HCT116 (cell line): ENCODE measurements around the gene PRKAR2A. TPM values are rescaled to one million over a fixed set of nuclear protein-coding genes. Genes with fewer than 3 reads are reported as not detected.
"Not testable (repeated sequence)": the region's sequence is repeated elsewhere in the genome, so short reads cannot be mapped to it uniquely, and the experiment has no call there.

Experiments
- ATAC-seq: fragments of 200-7000 bp; cut with Tn5 transposase; 2 replicates; pipeline ENCODE4 v1.9.1; 2020; ENCODE audit warnings: mild to moderate bottlenecking, moderate library complexity
- BruUV-seq: library from RNA; stranded (reverse); fragments of 400-500 nt; replicated peaks from 2 replicates; lab custom pipeline; 2021; lab: Mats Ljungman, UMichigan
- CTCF ChIA-PET: fragments of 300-600 bp; sonication (Branson Sonifier 250); formaldehyde crosslinking; loops from one replicate; lab custom pipeline; 2021; ENCODE audit warnings: antibody characterized with exemption; lab: Charles Lee
- POLR2A ChIA-PET: fragments of 300-600, 350-600 bp; sonication (Branson Sonifier 250); formaldehyde crosslinking; loops from one replicate; lab custom pipeline; 2021; ENCODE audit warnings: antibody characterized with exemption; lab: Charles Lee
- RAD21 ChIA-PET, 2 experiments: fragments of 300-600 bp; sonication (Branson Sonifier 250); formaldehyde crosslinking; loops; one replicate each; lab custom pipeline; 2023; ENCODE audit warnings: low total read pairs in 2 of 2; ENCODE audit not compliant: uncharacterized antibody in 2 of 2, unreplicated experiment in 2 of 2, low non-redundant PET in 1 of 2; lab: Charles Lee
- DNase-seq: peaks from one replicate; pipeline ENCODE4 v3.0.0-alpha.2; 2010; ENCODE audit warnings: low read depth, low spot score
- H2AFZ ChIP-seq: fragments of 200-600 bp; shearing (Covaris generic), sonication (generic); 2 replicates; pipeline ENCODE4 v1.6.1; 2017; ENCODE audit warnings: low read depth, mixed run types, mixed read lengths, antibody characterized with exemption, low read length; ENCODE audit not compliant: poor library complexity, severe bottlenecking
- H3K27ac ChIP-seq: 2 replicates; pipeline ENCODE4 v1.5.1; 2012; ENCODE audit warnings: low read depth, low read length
- H3K27me3 ChIP-seq: fragments of 200-600 bp; sonication (generic); 2 replicates; pipeline ENCODE4 v1.6.1; 2016; ENCODE audit warnings: mixed run types, low read length, mixed read lengths; ENCODE audit not compliant: insufficient read depth
- H3K36me3 ChIP-seq, 2 experiments: fragments of 200-500 bp in 1 of 2; fragments of 200-600 bp in 1 of 2; sonication (Bioruptor generic) in 1 of 2; sonication (generic) in 1 of 2; 2 replicates each; pipeline versions ENCODE4 v1.5.1 to v1.6.1; 2014 to 2016; ENCODE audit warnings: low read length in 2 of 2, inconsistent platforms in 1 of 2, mixed read lengths in 1 of 2, mixed run types in 1 of 2; ENCODE audit not compliant: insufficient read depth in 2 of 2, control insufficient read depth in 1 of 2
- H3K4me1 ChIP-seq, 2 experiments: fragments of 200-600 bp in 1 of 2; sonication (generic) in 1 of 2; 2 replicates each; pipeline versions ENCODE4 v1.5.1 to v1.6.1; 2012 to 2017; ENCODE audit warnings: low read length in 2 of 2, inconsistent platforms in 1 of 2, mild to moderate bottlenecking in 1 of 2, mixed read lengths in 1 of 2, mixed run types in 1 of 2, moderate library complexity in 1 of 2; ENCODE audit not compliant: insufficient read depth in 2 of 2, control insufficient read depth in 1 of 2
- H3K4me2 ChIP-seq: fragments of 200-600 bp; sonication (generic); 2 replicates; pipeline ENCODE4 v1.6.1; 2017; ENCODE audit warnings: mixed run types, low read length, mixed read lengths
- H3K4me3 ChIP-seq, 2 experiments: fragments of 200-600 bp in 1 of 2; sonication (generic) in 1 of 2; replicated peaks in 1 of 2; 2 replicates each; pipeline ENCODE4 v1.5.1; 2011 to 2016; ENCODE audit warnings: low read length in 2 of 2, control low read depth in 1 of 2, low read depth in 1 of 2, mild to moderate bottlenecking in 1 of 2, mixed read lengths in 1 of 2, mixed run types in 1 of 2
- H3K79me2 ChIP-seq: fragments of 200-600 bp; sonication (generic); 2 replicates; pipeline ENCODE4 v1.6.1; 2017; ENCODE audit warnings: mild to moderate bottlenecking, mixed run types, low read length, moderate library complexity, mixed read lengths; ENCODE audit not compliant: insufficient read depth
- H3K9ac ChIP-seq: fragments of 200-600 bp; sonication (generic); 2 replicates; pipeline ENCODE4 v1.6.1; 2016; ENCODE audit warnings: low read length, mixed read lengths
- H3K9me2 ChIP-seq: fragments of 200-600 bp; sonication (generic), shearing (Covaris generic); 2 replicates; pipeline ENCODE4 v1.6.1; 2017; ENCODE audit warnings: mixed run types, mild to moderate bottlenecking, moderate library complexity; ENCODE audit not compliant: insufficient read depth
- H3K9me3 ChIP-seq, 2 experiments: fragments of 200-500 bp in 1 of 2; fragments of 200-600 bp in 1 of 2; sonication (Bioruptor generic) in 1 of 2; sonication (generic) in 1 of 2; 2 replicates each; pipeline ENCODE4 v1.6.1; 2014 to 2017; ENCODE audit warnings: low read length in 2 of 2, mixed read lengths in 2 of 2, inconsistent platforms in 1 of 2, low read depth in 1 of 2, mild to moderate bottlenecking in 1 of 2, mixed run types in 1 of 2, moderate library complexity in 1 of 2; ENCODE audit not compliant: control insufficient read depth in 1 of 2, insufficient read depth in 1 of 2
- H4K20me1 ChIP-seq: fragments of 200-600 bp; sonication (generic), shearing (Covaris generic); 2 replicates; pipeline ENCODE4 v1.6.1; 2017; ENCODE audit warnings: mixed run types, mild to moderate bottlenecking, moderate library complexity; ENCODE audit not compliant: insufficient read depth
- POLR2AphosphoS5 ChIP-seq: IDR thresholded peaks from 2 replicates; pipeline ENCODE4 v1.6.1; 2011; ENCODE audit warnings: mild to moderate bottlenecking, low read depth, low read length, moderate library complexity
- SP1 ChIP-seq: IDR thresholded peaks from 2 replicates; pipeline ENCODE4 v1.6.1; 2012; ENCODE audit warnings: low read depth
- TCF7L2 ChIP-seq: IDR thresholded peaks from 2 replicates; pipeline ENCODE4 v1.7.0; 2011; ENCODE audit warnings: borderline replicate concordance, inconsistent platforms; ENCODE audit not compliant: insufficient read depth, insufficient read length; ENCODE audit errors: extremely low read depth
- YY1 ChIP-seq: IDR thresholded peaks from 2 replicates; pipeline ENCODE4 v1.6.1; 2011; ENCODE audit warnings: low read length, low read depth, moderate library complexity, mild to moderate bottlenecking; ENCODE audit not compliant: insufficient replicate concordance; ENCODE audit errors: extremely low read depth
- ZNF274 ChIP-seq: fragments of 200-500 bp; sonication (Bioruptor generic); IDR thresholded peaks from 2 replicates; pipeline ENCODE4 v1.6.1; 2014; ENCODE audit warnings: mild to moderate bottlenecking, low read depth, low read length, inconsistent platforms
- intact Hi-C: fragments of 100-400 bp; cut with micrococcal nuclease; formaldehyde crosslinking; loops from 2 replicates; pipeline ENCODE4 v1.10.0; 2022
- total RNA-seq: library from RNA; stranded (reverse); gene quantifications from one replicate; pipeline ENCODE4 v1.2.1, GENCODE V29; 2021; ENCODE audit not compliant: unreplicated experiment

PRKAR2A gene
- total RNA-seq, 1 experiment from 2014 or later, result 63.3 TPM

GRCh38 chr3:48738144-48738536 is 109.5 kb downstream of the PRKAR2A start:
- RAD21 ChIA-PET, result no interaction called here

GRCh38 chr3:48735075-48735767 is 112.5 kb downstream of the PRKAR2A start:
- H3K79me2 ChIP-seq, H3K36me3 ChIP-seq, intact Hi-C loops, ATAC-seq, RAD21 ChIA-PET, H3K9ac ChIP-seq, H3K27ac ChIP-seq, H3K27me3 ChIP-seq, H3K4me3 ChIP-seq, DNase-seq, H2AFZ ChIP-seq, H3K4me1 ChIP-seq, H3K4me2 ChIP-seq, H4K20me1 ChIP-seq, BruUV-seq, H3K9me2 ChIP-seq, POLR2A ChIA-PET, H3K9me3 ChIP-seq: not testable (repeated sequence)
- CTCF ChIA-PET, result interaction anchor here (0.8 to 1.5 kb wide), 2 partner anchors 217 to 253 kb away, joined by 3 read pairs; no protein-coding TSS in a partner anchor

More at GRCh38 chr3:48738144-48738536, 109.5 kb downstream of the PRKAR2A start:
- BruUV-seq, result no TSS peak
- TF ChIP-seq POLR2AphosphoS5 (no peak), SP1 (no peak), YY1 (no peak), TCF7L2 (no peak), ZNF274 (no peak)
- Histone ChIP-seq H3K4me1 (peaks cover 11 to 12% of the 10 kb centered on the region in 2 experiments), H3K27me3 (no peaks in the 10 kb centered on the region), H3K36me3 (no peaks in the 10 kb centered on the region), H3K27ac (no peak overlapping the region), H3K4me2 (no peak overlapping the region), H2AFZ (no peak overlapping the region), H3K79me2 (no peaks in the 10 kb centered on the region), H3K9me3 (no peaks in the 10 kb centered on the region), H3K9me2 (no peaks in the 10 kb centered on the region), H3K9ac (no peak overlapping the region), H4K20me1 (no peaks in the 10 kb centered on the region), H3K4me3 (no peak overlapping the region)
- ChIA-PET CTCF (interaction anchor here (0.8 kb wide), 1 partner anchor 27 kb away, joined by 3 read pairs; no protein-coding TSS in a partner anchor), POLR2A (no interaction called here)
- ATAC-seq (no peak), DNase-seq (no peak)
- intact Hi-C loops, result no loop called here

- H3K4me2 ChIP-seq, H4K20me1 ChIP-seq, H3K27ac ChIP-seq, H3K79me2 ChIP-seq, H3K4me1 ChIP-seq, H3K36me3 ChIP-seq, H3K9ac ChIP-seq, H3K27me3 ChIP-seq, CTCF ChIA-PET, BruUV-seq, DNase-seq, intact Hi-C loops, H2AFZ ChIP-seq, RAD21 ChIA-PET, H3K9me3 ChIP-seq, POLR2A ChIA-PET, ATAC-seq, H3K9me2 ChIP-seq, H3K4me3 ChIP-seq: not testable (repeated sequence)
Observed at GRCh38 chr3:48734541-48734940, 113.1 kb downstream of the PRKAR2A start.

GRCh38 chr3:48733752-48734518 is 113.7 kb downstream of the PRKAR2A start:
- H3K27me3 ChIP-seq, RAD21 ChIA-PET, DNase-seq, ATAC-seq, H2AFZ ChIP-seq, CTCF ChIA-PET, H3K79me2 ChIP-seq, H3K4me2 ChIP-seq, H4K20me1 ChIP-seq, intact Hi-C loops, H3K9me3 ChIP-seq, H3K9me2 ChIP-seq, POLR2A ChIA-PET, H3K27ac ChIP-seq, H3K4me3 ChIP-seq, H3K36me3 ChIP-seq, BruUV-seq, H3K9ac ChIP-seq, H3K4me1 ChIP-seq: not testable (repeated sequence)
